ENCODE measurements around the gene CHAD.
"Not testable (repeated sequence)": the region's sequence is repeated elsewhere in the genome, so short reads cannot be mapped to it uniquely, and the experiment has no call there.

CHAD gene

GRCh38 chr17:50429793-50430192 lies 38.9 kb downstream of the CHAD start:
- DNase-seq (ENCODE audit: low spot score): no peak

GRCh38 chr17:50428831-50429424 lies 39.8 kb downstream of the CHAD start:
- peak; percentile 19 for DNase-seq (ENCODE audit: low spot score)

DNA sequence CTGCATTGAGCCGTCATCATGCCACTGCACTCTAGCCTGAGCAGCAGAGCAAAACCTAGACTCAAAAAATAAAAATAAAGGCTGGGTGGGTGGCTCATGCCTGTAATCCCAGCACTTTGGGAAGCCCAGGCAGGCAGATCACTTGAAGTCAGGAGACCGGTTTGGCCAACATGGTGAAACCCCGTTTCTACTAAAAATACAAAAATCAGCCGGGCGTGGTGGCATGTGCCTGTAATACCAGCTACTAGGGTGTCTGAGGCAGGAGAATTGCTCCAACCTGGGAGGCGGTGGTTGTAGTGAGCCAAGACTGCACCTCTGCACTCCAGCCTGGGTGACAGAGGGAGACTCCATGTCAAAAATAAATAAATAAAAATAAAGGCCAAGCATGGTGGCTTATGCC lies 40.6 kb downstream of the CHAD start:
- not testable (repeated sequence) for DNase-seq (ENCODE audit: low spot score)

- peak; percentile 57 for DNase-seq (ENCODE audit: low spot score)
Observed at GRCh38 chr17:50426814-50427787, 41.6 kb downstream of the CHAD start.

DNA sequence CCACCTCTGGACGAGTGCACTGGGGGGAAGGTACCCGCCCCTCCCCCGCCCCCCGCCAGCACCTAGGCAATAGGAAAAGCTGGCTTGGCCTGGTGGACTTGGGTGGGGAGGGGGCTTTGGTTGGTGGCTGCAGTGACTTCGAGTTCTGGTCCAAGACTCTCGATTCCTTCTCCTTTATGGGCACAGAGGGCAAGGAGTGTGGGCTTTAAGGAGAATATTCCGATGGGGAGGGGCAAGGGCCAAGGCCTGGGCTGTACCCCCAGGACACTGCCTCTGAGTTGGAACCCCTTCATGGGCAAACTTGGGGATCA lies 42.3 kb downstream of the CHAD start:
- DNase-seq (ENCODE audit: low spot score): no peak

GRCh38 chr17:50425682-50426471 lies 42.8 kb downstream of the CHAD start, which contains the start of gene ACSF2:
ACSF2 (plus strand) TSS chr17:50426218; CDS start chr17:50426262, 44 bp downstream.
- peak; percentile 60 for DNase-seq (ENCODE audit: low spot score)

GRCh38 chr17:50424996-50425681 lies 43.5 kb downstream of the CHAD start:
- DNase-seq (ENCODE audit: low spot score): no peak

- no peak for DNase-seq (ENCODE audit: low spot score)
Observed at GRCh38 chr17:50424246-50424995, 44.3 kb downstream of the CHAD start.

DNA sequence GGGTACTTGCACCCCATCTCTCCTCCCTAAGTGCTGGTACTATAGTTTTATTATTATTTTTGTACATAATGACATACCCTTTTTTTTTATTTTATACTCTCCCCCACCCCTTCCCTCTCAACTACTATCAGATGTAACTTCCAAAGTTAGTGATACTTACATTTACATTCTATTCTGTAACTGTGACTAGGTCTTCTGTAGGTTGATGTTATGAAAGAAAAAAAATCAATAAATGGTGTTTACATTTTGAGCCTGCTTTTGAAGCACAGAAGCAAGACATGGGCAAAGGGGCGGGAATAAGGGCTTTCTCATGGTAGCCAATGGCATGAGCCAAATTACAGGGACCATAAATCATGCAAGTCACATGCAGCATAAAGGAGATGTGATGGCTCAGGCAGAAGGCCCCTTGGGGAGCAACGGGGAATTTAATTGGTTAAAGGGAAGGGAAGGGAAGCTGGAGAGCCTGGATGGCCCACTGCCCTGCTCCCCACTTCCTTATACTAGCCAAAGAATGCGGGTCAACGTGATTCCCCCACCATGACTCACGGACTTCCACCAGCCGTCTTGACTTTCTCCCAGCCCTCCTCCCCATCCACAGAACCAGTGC lies 45.0 kb downstream of the CHAD start:
- peak; percentile 97 for DNase-seq (ENCODE audit: low spot score)

GRCh38 chr17:50422738-50423137 lies 45.9 kb downstream of the CHAD start:
- no peak for DNase-seq (ENCODE audit: low spot score)

GRCh38 chr17:50421308-50422051 lies 47.2 kb downstream of the CHAD start:
- no peak for DNase-seq (ENCODE audit: low spot score)

DNA sequence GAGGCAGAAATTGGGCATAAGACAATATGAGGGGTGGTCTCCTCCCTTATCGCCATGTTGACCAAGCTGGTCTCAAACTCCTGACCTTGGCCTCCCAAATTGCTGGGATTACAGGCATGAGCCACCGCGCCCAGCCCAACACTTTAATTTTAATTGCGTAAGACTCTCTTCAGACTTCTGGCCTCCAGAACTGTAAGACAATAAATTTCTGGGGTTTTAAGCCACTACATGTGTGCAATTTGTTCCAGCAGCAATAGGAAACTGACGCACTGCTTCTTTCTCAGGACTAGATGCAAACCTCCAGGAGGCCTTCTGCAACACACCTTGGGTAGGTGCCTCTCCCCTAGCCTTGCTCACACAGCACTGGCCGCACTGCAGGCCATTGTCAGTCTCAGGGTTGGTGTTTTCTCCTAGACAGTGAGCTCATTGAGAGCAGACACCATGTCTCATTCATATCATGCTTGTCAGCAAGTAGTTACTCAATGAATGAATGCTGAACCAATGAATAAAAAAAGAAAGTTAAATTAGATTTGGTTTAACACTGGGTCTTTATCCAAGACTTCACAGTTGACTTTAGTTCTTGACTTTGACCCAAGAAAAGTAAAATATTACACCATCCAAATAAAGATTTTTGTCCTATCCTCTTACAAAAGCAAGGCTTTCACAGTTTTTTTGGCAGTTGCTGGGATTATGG lies 48.1 kb downstream of the CHAD start:
- DNase-seq (ENCODE audit: low spot score): peak; percentile 42

DNA sequence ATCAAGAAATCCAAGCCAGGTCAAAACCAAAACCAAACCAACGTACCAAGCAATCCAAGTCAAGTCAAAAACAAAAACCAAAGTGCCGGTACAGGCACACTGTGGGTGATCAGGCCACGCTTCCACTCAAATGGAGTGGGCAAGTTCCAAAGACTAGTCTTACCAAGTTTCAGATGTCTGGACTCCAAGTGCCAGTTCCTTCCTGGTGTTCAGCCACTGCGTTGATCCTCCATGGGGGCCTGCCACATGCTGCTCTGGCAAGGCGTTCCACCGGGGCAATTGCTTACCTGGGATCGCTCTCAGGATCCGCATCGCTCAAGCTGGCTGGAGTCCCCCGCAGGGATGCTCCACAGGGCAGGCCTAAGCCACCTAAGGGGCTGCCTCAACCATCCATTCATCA lies 49.1 kb downstream of the CHAD start:
- not testable (repeated sequence) for DNase-seq (ENCODE audit: low spot score)

GRCh38 chr17:50414808-50415207 lies 53.9 kb downstream of the CHAD start:
- no peak for DNase-seq (ENCODE audit: low spot score)

Data from kidney tubule cell (primary cell).